Mesodermal cell (in vitro differentiated cells): ENCODE data around the gene IRF7. TPM values are rescaled to one million over a fixed set of nuclear protein-coding genes. Genes with fewer than 3 reads are reported as not detected.

Experiments used
- H3K27ac ChIP-seq: 2 replicates; pipeline ENCODE4 v1.7.0; 2013; ENCODE audit warnings: mild to moderate bottlenecking, low read depth, low read length, moderate library complexity; ENCODE audit not compliant: severe bottlenecking
- H3K36me3 ChIP-seq: 2 replicates; pipeline ENCODE4 v1.7.1; 2013; ENCODE audit warnings: mild to moderate bottlenecking, low read length, moderate library complexity; ENCODE audit not compliant: control insufficient read depth, insufficient read depth
- H3K4me1 ChIP-seq: one replicate; pipeline ENCODE4 v1.7.1; 2013; ENCODE audit warnings: mild to moderate bottlenecking, low read length; ENCODE audit not compliant: insufficient read depth, control insufficient read depth, poor library complexity, severe bottlenecking
- H3K4me3 ChIP-seq: 2 replicates; pipeline ENCODE4 v1.7.0; 2013; ENCODE audit warnings: low read length, control low read depth, mild to moderate bottlenecking; ENCODE audit not compliant: insufficient read depth, poor library complexity, severe bottlenecking; ENCODE audit errors: extremely low read depth
- H3K9me3 ChIP-seq: 2 replicates; pipeline ENCODE4 v1.7.1; 2013; ENCODE audit warnings: mild to moderate bottlenecking, low read length, moderate library complexity; ENCODE audit not compliant: control insufficient read depth
- WGBS, 2 experiments: methylation state at CpG; one replicate each; pipeline ENCODE4 v1.1.5; 2013; ENCODE audit warnings: missing lambda C conversion rate in 2 of 2; ENCODE audit not compliant: insufficient coverage in 2 of 2; 5-methylcytosine and 5-hydroxymethylcytosine counted together
- polyA plus RNA-seq, 2 experiments: library from polyadenylated mRNA; stranded (reverse); fragments of 50-300 nt; gene quantifications; one replicate each; pipeline ENCODE4 v1.2.3, GENCODE V29; 2013

The IRF7 gene
- polyA plus RNA-seq (2013, experiment 1 of 2): 11.2 TPM
- polyA plus RNA-seq (2013, experiment 2 of 2): 7.4 TPM

DNA sequence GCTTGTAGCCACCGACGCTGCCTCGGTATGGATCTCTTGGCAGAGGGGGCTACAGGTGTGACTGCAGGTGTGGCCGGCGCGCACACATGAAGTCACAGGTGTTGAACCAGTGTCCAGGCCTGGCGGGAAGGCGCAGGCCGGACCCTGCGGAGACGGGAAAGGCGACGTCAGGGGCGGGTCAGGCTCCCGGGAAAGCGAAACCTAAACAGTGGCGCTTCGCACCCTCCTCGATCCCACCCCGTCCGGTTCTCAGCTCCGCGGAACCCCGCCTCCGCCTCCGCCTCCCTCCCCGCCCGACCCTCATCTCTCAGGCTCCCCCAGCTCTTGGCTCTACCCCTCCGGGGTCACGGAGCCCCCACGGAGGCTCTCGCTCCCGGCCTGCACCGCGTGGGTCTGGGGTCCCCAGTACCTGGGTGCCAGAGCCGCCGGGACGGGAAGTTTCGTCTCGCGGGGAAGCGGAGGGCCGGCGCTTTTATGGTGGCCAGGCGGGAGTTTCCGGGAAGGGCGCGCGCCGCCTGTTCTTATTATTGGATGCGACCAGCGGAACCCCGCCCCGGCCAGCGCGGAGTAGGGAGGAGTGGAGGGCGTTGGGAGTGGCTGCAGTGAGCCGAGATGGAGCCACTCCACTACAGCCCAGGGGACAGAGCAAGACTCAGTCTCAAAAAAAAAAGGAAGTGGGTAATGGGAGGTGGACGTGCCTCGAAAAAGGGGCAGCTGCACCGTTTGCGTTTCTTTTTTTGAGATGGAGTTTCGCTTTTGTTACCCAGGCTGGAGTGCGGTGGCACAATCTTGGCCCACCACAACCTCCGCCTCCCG is at the start of gene IRF7:
Gene IRF7, minus strand, starts transcription at position 447 of the 816 bp plus-strand sequence. CDS start 586 bp downstream, outside the sequence.
- Histone ChIP-seq H3K4me3 (peak within 1 kb of the TSS; percentile 58), H3K9me3 (no peaks in the 10 kb centered on the region), H3K36me3 (peaks cover 37% of the 10 kb centered on the region), H3K27ac (peak within 1 kb of the TSS; percentile 87), H3K4me1 (peaks cover 19% of the 10 kb centered on the region)
- 11 to 12% methylated on average over 46 to 56 of the region's 66 CpGs for WGBS, 2 experiments

DNA sequence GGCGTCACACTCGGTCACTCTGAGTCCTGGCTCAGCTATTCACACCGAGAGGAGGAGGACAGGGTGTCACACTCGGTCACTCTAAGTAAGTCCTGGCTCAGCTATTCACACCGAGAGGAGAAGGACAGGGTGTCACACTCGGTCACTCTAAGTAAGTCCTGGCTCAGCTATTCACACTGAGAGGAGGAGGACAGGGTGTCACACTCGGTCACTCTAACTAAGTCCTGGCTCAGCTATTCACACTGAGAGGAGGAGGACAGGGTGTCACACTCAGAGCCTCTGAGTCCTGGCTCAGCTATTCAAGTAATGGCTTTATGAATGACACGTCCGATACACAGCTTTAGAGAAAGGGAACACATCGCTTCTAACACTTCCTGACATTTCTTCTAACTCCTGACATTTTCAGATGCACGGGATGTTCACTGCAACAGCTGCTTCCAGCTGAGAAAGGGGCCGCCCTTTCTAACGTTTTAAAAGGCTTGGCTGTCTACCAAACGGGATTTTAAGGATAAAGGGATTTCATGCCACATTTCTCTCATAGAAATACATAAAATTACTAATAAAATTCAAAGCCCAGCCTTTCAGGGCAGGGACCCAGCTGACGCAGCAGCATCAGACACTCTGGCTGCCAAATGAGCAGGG is 49.4 kb upstream of the IRF7 start:
- 96 to 97% methylated on average over 7 to 8 of the region's 15 CpGs for WGBS, 2 experiments
- no peaks in the 10 kb centered on the region for H3K4me1 ChIP-seq
- no peak overlapping the region for H3K4me3 ChIP-seq
- H3K9me3 ChIP-seq: no peaks in the 10 kb centered on the region
- peaks cover 72% of the 10 kb centered on the region for H3K36me3 ChIP-seq
- no peak overlapping the region for H3K27ac ChIP-seq

DNA sequence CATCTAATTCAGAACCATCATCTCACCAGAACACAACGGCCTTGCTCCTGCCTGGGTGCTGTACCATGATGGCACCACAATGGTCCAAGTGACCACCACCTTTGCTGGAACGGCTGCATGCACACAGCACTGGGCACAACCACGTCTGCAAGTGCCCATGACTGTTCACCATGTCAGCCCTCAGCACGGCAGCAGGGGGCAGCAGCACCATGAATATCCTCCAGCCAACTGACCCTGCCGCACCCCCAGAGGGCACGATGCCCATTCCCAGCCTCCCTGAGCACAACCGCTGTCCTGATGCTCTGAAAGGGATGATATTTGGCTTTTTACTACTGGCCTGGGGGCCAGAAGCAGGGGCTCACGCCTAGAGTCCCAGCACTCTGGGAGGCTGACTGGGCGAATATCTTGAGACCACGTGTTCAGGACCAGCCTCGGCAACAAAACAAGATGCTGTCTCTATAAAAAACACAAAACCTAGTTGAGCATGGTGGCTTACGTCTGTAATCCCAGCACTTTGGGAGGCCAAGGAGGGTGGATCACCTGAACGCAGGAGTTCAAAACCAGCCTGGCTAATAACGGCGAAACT is 47.0 kb upstream of the IRF7 start:
- no peak overlapping the region for H3K27ac ChIP-seq
- no peak overlapping the region for H3K4me3 ChIP-seq
- no peaks in the 10 kb centered on the region for H3K9me3 ChIP-seq
- 76 to 87% methylated on average over 14 of the region's 15 CpGs for WGBS, 2 experiments
- H3K4me1 ChIP-seq: no peaks in the 10 kb centered on the region
- H3K36me3 ChIP-seq: peaks cover 75% of the 10 kb centered on the region

DNA sequence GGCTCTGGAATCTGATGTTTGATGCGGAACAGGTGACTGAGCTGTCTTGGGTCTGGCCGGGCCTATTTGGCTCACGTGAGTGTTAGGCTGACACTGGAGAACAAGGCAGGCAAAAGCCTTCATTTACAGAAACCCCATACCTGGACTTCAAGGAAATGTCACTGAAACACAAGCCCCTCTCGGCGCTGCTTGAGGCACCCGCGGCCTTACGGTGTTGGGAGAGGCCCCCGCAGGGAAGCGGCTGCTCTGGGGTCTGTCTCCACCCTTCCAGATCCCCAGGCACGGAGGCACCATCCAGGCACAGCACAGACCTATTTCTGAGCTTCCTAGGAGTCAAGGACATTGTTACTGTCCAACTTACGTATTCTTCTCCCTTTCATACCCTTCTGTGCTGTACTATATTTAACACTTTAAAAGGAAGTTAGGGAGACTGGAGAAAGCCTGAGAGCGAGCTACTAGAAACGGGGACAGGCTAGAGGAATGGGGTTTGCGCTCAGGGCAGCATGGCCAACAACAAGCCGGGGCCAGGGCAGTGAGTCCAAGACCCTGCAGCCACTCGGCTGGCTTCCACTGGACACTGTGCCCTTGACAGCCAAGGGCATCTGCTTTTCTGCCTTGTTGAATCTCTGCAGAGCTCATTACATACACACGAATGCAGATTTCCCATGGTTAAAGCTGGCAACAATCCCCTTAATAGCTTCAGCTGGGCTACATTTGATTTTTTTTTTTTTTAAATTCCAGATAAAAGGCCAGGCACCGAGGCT is 45.1 kb upstream of the IRF7 start:
- H3K4me3 ChIP-seq: no peak overlapping the region
- H3K27ac ChIP-seq: no peak overlapping the region
- H3K4me1 ChIP-seq: no peaks in the 10 kb centered on the region
- H3K36me3 ChIP-seq: peaks cover 80% of the 10 kb centered on the region
- 93 to 94% methylated on average over 16 to 18 of the region's 19 CpGs for WGBS, 2 experiments
- H3K9me3 ChIP-seq: no peaks in the 10 kb centered on the region

DNA sequence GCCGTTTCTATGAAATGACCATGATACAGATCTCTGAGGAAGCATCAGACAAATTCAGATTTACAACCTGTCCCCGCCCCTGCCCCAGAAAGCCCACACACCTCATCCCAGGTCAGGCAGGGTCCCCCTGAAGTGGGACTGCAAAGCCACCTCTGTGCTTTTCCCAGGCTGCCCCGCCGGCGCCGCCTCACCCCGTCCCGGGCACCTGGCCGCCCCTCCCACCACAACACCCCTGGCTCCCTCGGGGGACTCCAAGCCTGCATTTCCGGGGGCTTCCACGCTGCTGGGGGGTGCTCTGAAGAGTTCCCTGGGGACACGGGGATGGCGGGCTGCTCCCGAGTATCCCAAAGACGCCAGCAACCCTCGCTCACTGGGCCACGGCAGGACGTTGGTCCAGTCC is 44.5 kb upstream of the IRF7 start:
- WGBS, 2 experiments: 96 to 99% methylated on average over 10 to 17 of the region's 19 CpGs
- Histone ChIP-seq H3K9me3 (no peaks in the 10 kb centered on the region), H3K4me1 (no peaks in the 10 kb centered on the region), H3K27ac (no peak overlapping the region), H3K4me3 (no peak overlapping the region), H3K36me3 (peaks cover 77% of the 10 kb centered on the region)

DNA sequence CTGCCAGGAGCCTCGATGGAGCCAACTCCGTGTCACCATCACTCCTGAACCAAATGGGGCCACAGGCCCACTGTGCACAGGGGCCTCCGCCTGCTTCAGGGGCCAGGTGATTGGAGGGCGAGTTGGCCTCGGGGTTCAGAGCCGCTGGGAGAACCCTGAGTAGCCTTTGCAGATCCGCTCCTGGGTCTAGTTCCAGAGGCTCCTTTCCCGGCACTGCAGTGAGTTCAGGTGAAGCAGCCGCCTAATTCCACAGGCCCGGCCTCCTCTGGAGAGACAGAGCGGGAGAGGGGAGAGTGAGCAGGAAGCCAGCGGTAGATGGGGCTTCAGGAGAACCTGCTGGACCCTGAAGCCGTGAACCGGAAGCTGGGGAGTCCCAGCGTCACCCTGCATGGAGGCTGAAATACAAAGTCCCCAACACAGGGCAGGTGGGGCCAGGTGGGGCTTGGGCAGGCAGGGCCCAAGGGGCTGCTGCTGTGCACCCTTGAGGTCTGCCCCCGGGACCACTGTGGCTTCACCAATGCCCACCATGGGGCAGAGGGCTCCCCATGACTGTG is 43.9 kb upstream of the IRF7 start:
- H3K9me3 ChIP-seq: no peaks in the 10 kb centered on the region
- 97 to 98% methylated on average over 15 of the region's 16 CpGs for WGBS, 2 experiments
- H3K4me3 ChIP-seq: no peak overlapping the region

DNA sequence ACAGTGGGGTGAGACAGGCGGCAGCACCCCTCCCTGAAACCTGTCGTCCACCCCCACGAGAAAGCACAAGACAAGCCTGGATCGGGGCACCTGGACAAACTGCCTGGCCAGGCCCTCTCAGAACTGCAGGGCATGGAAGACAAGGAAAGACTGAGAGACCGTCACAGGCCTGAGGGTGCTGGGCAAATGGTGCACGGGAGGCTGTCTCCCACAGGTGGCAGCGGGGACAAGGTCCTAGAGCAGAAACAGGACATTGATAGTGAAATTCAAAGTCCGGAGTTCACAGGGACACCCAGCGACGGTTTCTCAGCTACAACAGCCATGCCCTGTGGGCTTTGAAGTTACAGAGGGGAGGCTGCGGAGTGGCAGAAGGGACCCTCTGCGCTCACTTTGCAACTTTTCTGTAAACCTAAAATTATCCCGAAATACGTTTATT is 42.0 kb upstream of the IRF7 start:
- Histone ChIP-seq H3K4me3 (no peak overlapping the region), H3K27ac (no peak overlapping the region), H3K36me3 (peaks cover 79% of the 10 kb centered on the region), H3K4me1 (no peaks in the 10 kb centered on the region), H3K9me3 (no peaks in the 10 kb centered on the region)
- WGBS, 2 experiments: 93 to 94% methylated on average over 14 of the region's 14 CpGs

More for the DNA sequence above, 43.9 kb upstream of the IRF7 start:
- Histone ChIP-seq H3K4me1 (no peaks in the 10 kb centered on the region), H3K27ac (no peak overlapping the region), H3K36me3 (peaks cover 77% of the 10 kb centered on the region)

DNA sequence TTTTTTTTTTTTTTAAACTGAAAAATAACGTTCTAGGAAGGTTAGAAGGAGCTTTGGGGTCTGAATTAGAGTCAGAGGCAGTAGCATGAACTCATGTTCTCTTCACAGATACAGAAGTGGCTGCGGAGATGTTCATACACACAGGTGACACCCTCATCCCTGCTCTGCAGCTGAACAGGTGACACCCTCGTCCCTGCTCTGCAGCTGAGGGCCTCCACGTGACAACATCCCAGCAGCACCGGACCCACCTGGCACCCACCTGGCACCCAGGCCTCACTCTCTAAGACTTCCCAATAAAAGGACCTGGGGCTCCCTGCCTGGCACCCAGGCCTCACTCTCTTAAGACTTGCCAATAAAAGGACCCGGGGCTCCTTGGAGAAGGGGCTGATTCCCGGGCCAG is 41.1 kb upstream of the IRF7 start:
- WGBS, 2 experiments: 93 to 96% methylated on average over 7 of the region's 7 CpGs
- Histone ChIP-seq H3K4me3 (no peak overlapping the region), H3K9me3 (no peaks in the 10 kb centered on the region), H3K4me1 (no peaks in the 10 kb centered on the region), H3K36me3 (peaks cover 77% of the 10 kb centered on the region), H3K27ac (no peak overlapping the region)

DNA sequence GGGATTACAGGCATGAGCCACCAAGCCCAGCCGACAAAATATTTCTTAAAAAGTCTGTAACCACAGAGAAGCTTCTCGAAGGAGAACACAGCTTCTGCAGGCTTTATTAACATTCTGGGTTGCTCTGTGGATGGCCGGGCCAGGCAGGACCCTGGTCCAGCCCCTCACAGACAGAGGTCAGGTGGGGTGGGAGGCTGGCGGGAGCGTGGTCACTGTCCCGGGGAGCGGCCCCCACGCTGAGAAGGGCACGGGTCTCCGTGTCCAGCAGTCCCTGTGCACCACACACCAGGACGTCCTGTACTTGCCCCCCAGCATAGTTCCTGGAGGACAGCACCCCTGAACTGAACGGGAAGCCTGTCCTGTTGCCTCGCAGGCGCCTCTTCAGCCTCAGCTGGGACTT is 40.7 kb upstream of the IRF7 start:
- Histone ChIP-seq H3K9me3 (no peaks in the 10 kb centered on the region), H3K4me3 (no peak overlapping the region), H3K36me3 (peaks cover 77% of the 10 kb centered on the region), H3K27ac (no peak overlapping the region), H3K4me1 (no peaks in the 10 kb centered on the region)
- 94 to 97% methylated on average over 13 to 14 of the region's 14 CpGs for WGBS, 2 experiments
